ENCODE results near the gene CPNE7.
"Not testable (repeated sequence)": the region's sequence is repeated elsewhere in the genome, so short reads cannot be mapped to it uniquely, and the experiment has no call there.

The CPNE7 gene

DNA sequence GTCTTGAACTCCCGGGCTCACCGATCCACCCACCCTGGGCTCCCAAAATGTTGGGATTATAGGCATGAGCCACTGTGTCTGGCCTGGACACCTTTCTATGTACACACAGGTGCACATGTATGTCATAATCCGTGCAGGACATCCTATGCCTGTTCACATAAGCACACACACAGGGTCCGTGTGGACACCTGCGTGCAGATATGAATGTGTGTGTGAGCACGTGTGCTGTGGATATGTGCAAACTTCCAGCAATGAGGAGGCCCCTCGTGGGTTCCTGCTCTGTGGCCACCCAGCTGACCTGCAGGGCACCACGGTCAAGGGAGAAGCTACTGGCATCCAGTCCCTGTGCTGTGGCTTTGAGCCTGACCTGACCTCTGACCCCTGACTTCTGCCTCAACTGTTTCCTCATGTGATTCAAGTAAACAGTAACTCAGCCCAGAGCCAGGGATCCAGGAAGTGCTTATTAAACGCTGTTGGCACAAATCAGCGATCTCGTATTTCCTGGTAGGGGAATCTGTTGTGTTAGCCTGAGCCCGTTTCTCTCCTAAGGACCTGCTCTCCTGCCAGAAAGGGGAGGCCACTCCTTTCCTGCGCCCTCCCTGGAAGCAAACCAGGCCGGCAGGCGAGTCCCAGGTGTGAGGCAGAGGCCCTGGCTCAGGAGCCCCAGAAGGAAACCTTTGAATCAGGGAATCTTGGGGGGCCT is 6.5 kb downstream of the CPNE7 start:
- H3K9ac ChIP-seq (ENCODE audit: low read depth, low read length), result peak overlapping the region; percentile 77
- H3K9me3 ChIP-seq (replicated peaks; ENCODE audit: low read length), result no peaks in the 10 kb centered on the region
- H3K36me3 ChIP-seq (ENCODE audit: insufficient read depth, low read length), result peaks cover 83% of the 10 kb centered on the region
- H3K4me2 ChIP-seq (ENCODE audit: low read length), result peak overlapping the region; percentile 37
- peak overlapping the region; percentile 27 for H3K4me3 ChIP-seq (ENCODE audit: low read length)
- no peaks in the 10 kb centered on the region for H3K27me3 ChIP-seq (ENCODE audit: control insufficient read depth, insufficient read depth, low read length)
- peaks cover 50% of the 10 kb centered on the region for H3K4me1 ChIP-seq (ENCODE audit: control insufficient read depth, insufficient read depth, low read length)

- no peak overlapping the region for H3K4me3 ChIP-seq (ENCODE audit: low read length)
Measured at GRCh38 chr16:89582614-89583196, 7.1 kb downstream of the CPNE7 start.

DNA sequence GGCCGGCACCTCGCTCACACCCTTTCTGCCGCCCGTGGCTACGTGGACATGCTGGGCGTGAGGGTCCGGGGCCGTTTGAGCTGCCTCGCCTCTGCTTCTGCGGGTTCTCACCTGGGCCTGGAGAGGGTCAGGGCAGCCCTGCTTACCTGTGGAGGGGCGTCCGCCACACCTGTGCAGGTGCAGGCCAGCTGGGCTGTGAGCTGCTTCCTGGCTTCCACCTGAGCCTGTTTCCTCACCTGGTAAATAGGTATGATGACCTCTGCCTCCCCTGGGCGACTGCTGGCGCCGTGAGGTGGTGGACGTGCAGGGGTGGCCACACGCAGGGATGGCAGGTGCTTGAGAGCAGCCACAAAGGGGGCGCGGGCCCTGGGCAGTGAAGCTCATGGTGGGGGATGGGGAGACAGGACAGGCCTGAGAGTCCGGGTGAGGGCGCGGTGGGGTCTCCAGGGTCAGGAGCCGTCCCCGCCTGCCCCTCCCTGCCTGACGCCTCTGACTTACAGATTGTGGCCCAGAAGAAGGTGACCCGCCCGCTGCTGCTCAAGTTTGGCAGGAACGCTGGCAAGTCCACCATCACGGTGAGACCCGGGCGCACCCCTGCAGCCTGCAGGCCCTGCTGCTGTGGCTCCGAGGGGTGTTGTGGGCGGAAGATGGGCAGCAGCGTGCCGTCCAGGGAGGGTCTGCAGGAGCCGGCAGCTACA is 7.8 kb downstream of the CPNE7 start:
- Histone ChIP-seq H3K36me3 (ENCODE audit: insufficient read depth, low read length) (peaks cover 81% of the 10 kb centered on the region), H3K9ac (ENCODE audit: low read depth, low read length) (peak overlapping the region; percentile 77), H3K9me3 (replicated peaks; ENCODE audit: low read length) (no peaks in the 10 kb centered on the region), H3K4me1 (ENCODE audit: control insufficient read depth, insufficient read depth, low read length) (peaks cover 43% of the 10 kb centered on the region), H3K4me3 (ENCODE audit: low read length) (no peak overlapping the region), H3K4me2 (ENCODE audit: low read length) (no peak overlapping the region), H3K27me3 (ENCODE audit: control insufficient read depth, insufficient read depth, low read length) (no peaks in the 10 kb centered on the region)

More at GRCh38 chr16:89582614-89583196, 7.1 kb downstream of the CPNE7 start:
- Histone ChIP-seq H3K4me2 (ENCODE audit: low read length) (peak overlapping the region; percentile 14), H3K36me3 (ENCODE audit: insufficient read depth, low read length) (peaks cover 80% of the 10 kb centered on the region), H3K9me3 (replicated peaks; ENCODE audit: low read length) (no peaks in the 10 kb centered on the region), H3K4me1 (ENCODE audit: control insufficient read depth, insufficient read depth, low read length) (peaks cover 43% of the 10 kb centered on the region), H3K27me3 (ENCODE audit: control insufficient read depth, insufficient read depth, low read length) (no peaks in the 10 kb centered on the region), H3K9ac (ENCODE audit: low read depth, low read length) (peak overlapping the region; percentile 77)

DNA sequence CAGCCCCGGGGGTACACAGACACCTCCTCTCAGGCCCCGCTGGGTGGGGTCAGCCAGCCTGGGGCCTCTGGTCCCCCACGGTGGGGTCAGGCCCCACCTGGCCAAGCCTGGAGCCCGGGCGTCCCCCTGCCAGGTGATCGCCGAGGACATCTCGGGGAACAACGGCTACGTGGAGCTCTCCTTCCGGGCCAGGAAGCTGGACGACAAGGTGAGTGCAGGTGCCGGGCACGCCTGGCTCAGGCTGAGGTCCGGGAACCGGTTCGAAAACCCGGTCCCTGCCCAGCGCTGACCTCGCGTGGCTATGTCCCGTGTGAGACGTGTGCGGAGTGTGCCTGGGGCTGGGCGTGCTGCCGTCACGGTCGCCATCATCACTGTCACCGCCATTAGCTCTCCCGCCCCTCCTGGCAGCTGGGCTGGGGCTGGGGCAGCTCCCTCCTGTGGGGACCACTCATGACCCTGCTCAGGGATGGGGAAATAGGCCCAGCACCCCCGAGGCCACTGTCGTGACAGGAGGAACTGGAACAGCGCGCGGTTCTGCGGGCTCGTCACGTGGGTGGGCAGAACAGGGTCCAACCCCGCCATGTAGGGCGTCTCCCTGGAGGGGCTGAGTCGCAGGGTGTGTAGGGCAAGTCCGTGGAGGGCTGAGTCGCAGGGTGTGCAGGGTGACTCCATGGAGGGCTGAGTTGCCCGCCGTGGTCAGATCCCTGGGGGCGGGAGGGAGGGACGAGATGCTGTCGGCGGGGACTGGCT is 8.5 kb downstream of the CPNE7 start:
- Histone ChIP-seq H3K9ac (ENCODE audit: low read depth, low read length) (no peak overlapping the region), H3K4me3 (ENCODE audit: low read length) (no peak overlapping the region), H3K4me2 (ENCODE audit: low read length) (no peak overlapping the region)

DNA sequence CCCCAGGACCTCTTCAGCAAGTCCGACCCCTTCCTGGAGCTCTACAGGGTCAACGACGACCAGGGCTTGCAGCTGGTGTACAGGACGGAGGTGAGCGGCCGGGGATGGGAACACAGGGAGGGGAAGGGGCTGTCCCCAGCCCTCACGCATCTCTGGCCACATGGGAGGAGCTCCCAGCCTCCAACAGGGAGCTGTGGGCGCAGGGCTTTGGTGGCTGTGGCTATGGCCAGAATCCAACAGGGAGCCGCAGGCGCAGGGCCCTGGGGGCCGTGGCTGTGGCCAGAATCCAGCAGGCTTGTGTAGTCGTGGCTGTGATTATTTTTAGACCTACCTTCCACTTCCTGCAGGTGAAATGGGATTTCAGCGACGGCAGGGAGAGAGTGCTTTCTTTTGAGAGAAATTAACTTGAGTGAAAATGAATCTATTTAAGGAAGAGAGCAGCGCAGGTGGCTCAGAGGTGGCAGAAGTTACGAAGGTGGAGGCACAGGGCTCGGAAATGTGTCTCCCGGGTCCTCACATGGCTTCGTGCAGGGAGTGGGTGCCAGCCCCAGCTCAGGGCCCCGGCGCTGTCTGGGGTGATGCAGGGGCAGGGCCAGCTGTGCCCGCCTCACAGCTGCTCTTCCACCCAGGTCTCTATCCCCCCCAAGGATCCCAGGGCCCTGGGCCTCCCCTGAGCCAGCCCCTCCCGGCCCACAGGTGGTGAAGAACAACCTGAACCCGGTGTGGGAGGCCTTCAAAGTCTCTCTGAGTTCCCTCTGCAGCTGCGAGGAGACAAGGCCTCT is 9.4 kb downstream of the CPNE7 start:
- peak overlapping the region; percentile 32 for H3K9ac ChIP-seq (ENCODE audit: low read depth, low read length)
- no peaks in the 10 kb centered on the region for H3K9me3 ChIP-seq (replicated peaks; ENCODE audit: low read length)
- H3K4me2 ChIP-seq (ENCODE audit: low read length), result no peak overlapping the region
- no peak overlapping the region for H3K4me3 ChIP-seq (ENCODE audit: low read length)
- no peaks in the 10 kb centered on the region for H3K27me3 ChIP-seq (ENCODE audit: control insufficient read depth, insufficient read depth, low read length)
- peaks cover 43% of the 10 kb centered on the region for H3K4me1 ChIP-seq (ENCODE audit: control insufficient read depth, insufficient read depth, low read length)
- H3K36me3 ChIP-seq (ENCODE audit: insufficient read depth, low read length), result peaks cover 80% of the 10 kb centered on the region

More for the DNA sequence above, 8.5 kb downstream of the CPNE7 start:
- Histone ChIP-seq H3K4me1 (ENCODE audit: control insufficient read depth, insufficient read depth, low read length) (peaks cover 43% of the 10 kb centered on the region), H3K27me3 (ENCODE audit: control insufficient read depth, insufficient read depth, low read length) (no peaks in the 10 kb centered on the region), H3K9me3 (replicated peaks; ENCODE audit: low read length) (no peaks in the 10 kb centered on the region), H3K36me3 (ENCODE audit: insufficient read depth, low read length) (peaks cover 80% of the 10 kb centered on the region)

DNA sequence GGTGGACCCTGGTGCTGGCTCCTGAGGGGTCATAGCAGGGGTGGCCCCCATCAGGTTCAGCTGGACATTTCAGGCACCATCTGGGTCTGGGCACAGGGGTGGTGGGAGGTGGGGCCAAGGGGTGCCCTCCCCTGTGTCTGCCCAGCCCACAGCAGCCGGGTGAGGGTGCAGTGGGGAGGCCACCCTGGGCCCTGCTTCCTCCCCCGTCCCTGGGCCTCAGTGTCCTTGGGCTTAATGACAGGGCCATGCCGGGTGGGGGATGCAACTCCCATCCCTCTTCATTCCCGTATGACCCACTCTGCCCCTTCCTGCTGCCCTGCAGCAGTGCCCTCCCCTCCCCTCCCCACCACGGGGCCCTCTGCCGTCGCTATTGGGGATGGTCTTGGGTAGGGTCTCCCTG is 10.7 kb downstream of the CPNE7 start:
- Histone ChIP-seq H3K4me3 (ENCODE audit: low read length) (no peak overlapping the region), H3K4me1 (ENCODE audit: control insufficient read depth, insufficient read depth, low read length) (peaks cover 37% of the 10 kb centered on the region), H3K27me3 (ENCODE audit: control insufficient read depth, insufficient read depth, low read length) (no peaks in the 10 kb centered on the region), H3K9ac (ENCODE audit: low read depth, low read length) (no peak overlapping the region), H3K36me3 (ENCODE audit: insufficient read depth, low read length) (peaks cover 74% of the 10 kb centered on the region), H3K9me3 (replicated peaks; ENCODE audit: low read length) (no peaks in the 10 kb centered on the region), H3K4me2 (ENCODE audit: low read length) (no peak overlapping the region)

GRCh38 chr16:89586853-89587252 is 11.3 kb downstream of the CPNE7 start:
- Histone ChIP-seq H3K9me3 (replicated peaks; ENCODE audit: low read length) (no peaks in the 10 kb centered on the region), H3K36me3 (ENCODE audit: insufficient read depth, low read length) (peaks cover 76% of the 10 kb centered on the region), H3K27me3 (ENCODE audit: control insufficient read depth, insufficient read depth, low read length) (no peaks in the 10 kb centered on the region), H3K9ac (ENCODE audit: low read depth, low read length) (peak overlapping the region; percentile 17), H3K4me1 (ENCODE audit: control insufficient read depth, insufficient read depth, low read length) (peaks cover 32% of the 10 kb centered on the region), H3K4me2 (ENCODE audit: low read length) (no peak overlapping the region), H3K4me3 (ENCODE audit: low read length) (no peak overlapping the region)

- H3K9ac ChIP-seq (ENCODE audit: low read depth, low read length); H3K27me3 ChIP-seq (ENCODE audit: control insufficient read depth, insufficient read depth, low read length); H3K9me3 ChIP-seq (replicated peaks; ENCODE audit: low read length); H3K4me3 ChIP-seq (ENCODE audit: low read length); H3K4me2 ChIP-seq (ENCODE audit: low read length): not testable (repeated sequence)
- Histone ChIP-seq H3K36me3 (ENCODE audit: insufficient read depth, low read length) (peaks cover 69% of the 10 kb centered on the region), H3K4me1 (ENCODE audit: control insufficient read depth, insufficient read depth, low read length) (peaks cover 23% of the 10 kb centered on the region)
Measured at GRCh38 chr16:89587676-89588075, 12.1 kb downstream of the CPNE7 start.

DNA sequence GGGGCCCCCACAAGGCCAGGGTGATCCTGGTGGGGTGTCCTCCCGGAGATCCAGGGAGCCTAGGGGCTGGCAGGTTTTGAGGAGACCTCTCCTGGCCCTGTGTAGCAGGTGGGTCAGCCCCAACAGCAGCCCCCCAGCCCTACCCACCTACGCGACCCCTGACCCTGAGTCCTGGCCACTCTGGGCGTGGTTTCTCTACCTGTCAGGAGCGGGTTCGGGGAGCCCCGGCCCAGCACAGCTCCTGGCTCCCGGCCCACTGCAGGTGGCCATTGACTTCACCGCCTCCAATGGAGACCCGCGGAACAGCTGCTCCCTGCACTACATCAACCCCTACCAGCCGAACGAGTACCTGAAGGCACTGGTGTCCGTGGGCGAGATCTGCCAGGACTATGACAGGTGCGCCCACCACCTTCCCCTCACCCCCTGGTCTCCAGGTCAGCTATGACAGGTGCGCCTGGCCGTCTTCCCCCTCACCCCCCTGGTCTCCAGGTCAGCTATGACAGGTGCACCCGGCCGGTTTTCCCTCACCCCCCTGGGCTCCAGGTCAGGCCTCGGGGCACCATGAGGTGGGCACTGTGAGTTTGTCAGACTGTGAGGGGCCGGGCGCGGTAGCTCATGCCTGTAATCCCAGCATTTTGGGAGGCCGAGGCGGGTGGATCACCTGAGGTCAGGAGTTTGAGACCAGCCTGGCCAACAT is 13.0 kb downstream of the CPNE7 start:
- peaks cover 65% of the 10 kb centered on the region for H3K36me3 ChIP-seq (ENCODE audit: insufficient read depth, low read length)
- no peak overlapping the region for H3K4me2 ChIP-seq (ENCODE audit: low read length)
- no peak overlapping the region for H3K9ac ChIP-seq (ENCODE audit: low read depth, low read length)
- no peaks in the 10 kb centered on the region for H3K27me3 ChIP-seq (ENCODE audit: control insufficient read depth, insufficient read depth, low read length)
- peaks cover 17% of the 10 kb centered on the region for H3K4me1 ChIP-seq (ENCODE audit: control insufficient read depth, insufficient read depth, low read length)
- H3K9me3 ChIP-seq (replicated peaks; ENCODE audit: low read length), result no peaks in the 10 kb centered on the region
- H3K4me3 ChIP-seq (ENCODE audit: low read length), result no peak overlapping the region

DNA sequence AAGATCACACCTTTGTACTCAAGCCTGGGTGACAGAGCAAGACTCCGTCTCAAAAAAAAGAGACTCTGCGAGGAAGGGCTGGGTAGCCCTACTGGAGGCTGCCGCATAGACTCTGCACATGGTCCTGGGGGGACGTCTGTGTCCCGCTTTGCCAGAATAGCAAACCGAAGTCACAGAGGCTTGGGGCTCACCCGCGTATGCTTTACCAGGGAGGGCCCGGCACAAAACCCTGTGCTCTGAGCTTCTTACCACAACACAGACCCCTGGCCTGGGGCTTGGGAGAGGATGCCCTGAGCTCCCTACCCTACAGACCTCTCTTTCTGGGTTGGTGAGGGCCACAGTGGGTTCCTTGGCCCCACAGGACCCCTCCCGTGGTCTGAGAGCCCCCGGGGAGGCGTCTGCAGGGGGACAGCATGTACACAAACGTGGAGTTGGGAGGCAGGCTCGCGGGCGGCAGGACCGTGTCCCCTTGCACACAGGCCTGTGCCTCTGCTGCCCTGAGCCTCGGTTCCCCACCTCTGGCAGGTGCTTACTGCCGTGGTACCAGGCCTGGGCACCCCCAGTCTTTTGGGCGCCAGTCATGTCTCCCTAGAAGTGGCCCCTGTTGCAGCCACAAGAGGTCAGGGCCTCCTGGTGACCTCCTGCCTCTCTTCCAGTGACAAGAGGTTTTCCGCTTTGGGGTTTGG is 13.8 kb downstream of the CPNE7 start:
- Histone ChIP-seq H3K4me1 (ENCODE audit: control insufficient read depth, insufficient read depth, low read length) (peaks cover 14% of the 10 kb centered on the region), H3K9ac (ENCODE audit: low read depth, low read length) (no peak overlapping the region), H3K4me3 (ENCODE audit: low read length) (no peak overlapping the region), H3K36me3 (ENCODE audit: insufficient read depth, low read length) (peaks cover 61% of the 10 kb centered on the region), H3K4me2 (ENCODE audit: low read length) (no peak overlapping the region), H3K27me3 (ENCODE audit: control insufficient read depth, insufficient read depth, low read length) (no peaks in the 10 kb centered on the region), H3K9me3 (replicated peaks; ENCODE audit: low read length) (no peaks in the 10 kb centered on the region)
